Left ventricle myocardium inferior (tissue), 1 donor: ENCODE measurements around the gene PSMC4. TPM values are rescaled to one million over a fixed set of nuclear protein-coding genes. Genes with fewer than 3 reads are reported as not detected.

Experiments
- DNase-seq: peaks from one replicate; pipeline ENCODE4 v3.0.0-alpha.2; 2020
- H3K27ac ChIP-seq: fragments of 200-600 bp; replicated peaks from 2 replicates; pipeline ENCODE4 v1.8.0; 2021
- H3K27me3 ChIP-seq: fragments of 200-600 bp; 2 replicates; pipeline ENCODE4 v1.8.0; 2021; ENCODE audit warnings: low read depth
- H3K36me3 ChIP-seq: fragments of 200-600 bp; 2 replicates; pipeline ENCODE4 v1.8.0; 2021
- H3K4me1 ChIP-seq: fragments of 200-600 bp; 2 replicates; pipeline ENCODE4 v1.8.0; 2021
- H3K4me3 ChIP-seq: fragments of 200-600 bp; 2 replicates; pipeline ENCODE4 v1.8.0; 2021; ENCODE audit warnings: mild to moderate bottlenecking, moderate library complexity
- H3K9me3 ChIP-seq: fragments of 200-600 bp; replicated peaks from 2 replicates; pipeline ENCODE4 v1.8.0; 2021
- intact Hi-C: fragments of 100-400 bp; cut with micrococcal nuclease; formaldehyde crosslinking; loops from one replicate; pipeline ENCODE4 v1.11.0; 2022
- total RNA-seq: library from RNA; stranded (reverse); fragmentation: NEBNext Ultra II Directional; extraction: Animal tissue kit (Norgen Biotek cat#: 25700); gene quantifications from one replicate; pipeline ENCODE4 v1.2.1, GENCODE V29; 2021
- TF ChIP-seq, protein P1 (sequence below): fragments of 200-600 bp; IDR thresholded peaks from 2 replicates; pipeline ENCODE4 v1.8.0; 2021; ENCODE audit warnings: antibody characterized with exemption, mild to moderate bottlenecking, borderline replicate concordance
- donor health status: DM: no; HTN: yes; CAD: no; lungs with severe emphysema.

Gene PSMC4
- total RNA-seq, 1 donor from 2014 or later: 70.7 TPM

DNA sequence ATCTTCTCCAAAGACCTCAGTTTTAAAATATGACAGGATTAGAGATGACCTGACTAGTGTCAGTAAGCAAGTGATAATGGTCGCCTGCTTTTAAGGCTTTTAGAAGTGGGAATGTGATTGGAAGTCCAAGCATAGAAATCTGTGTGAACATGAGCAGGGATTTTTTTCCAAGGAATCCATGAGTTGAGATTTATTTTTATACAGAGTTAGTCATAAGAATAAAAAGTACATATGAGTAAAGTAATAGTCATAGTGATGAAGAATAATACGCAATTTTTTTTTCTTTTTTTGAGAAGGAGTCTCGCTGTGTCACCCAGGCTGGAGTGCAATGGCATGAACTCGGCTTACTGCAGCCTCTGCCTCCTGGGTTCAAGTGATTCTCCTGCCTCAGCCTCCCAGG, 27.5 kb downstream of the PSMC4 start:
- Histone ChIP-seq H3K4me3 (no peak overlapping the region), H3K4me1 (peaks cover 24% of the 10 kb centered on the region), H3K9me3 (peaks cover 5% of the 10 kb centered on the region), H3K36me3 (peaks cover 15% of the 10 kb centered on the region), H3K27ac (no peak overlapping the region), H3K27me3 (no peaks in the 10 kb centered on the region)
- intact Hi-C loops: no loop called here
- TF ChIP-seq, protein P1, sequence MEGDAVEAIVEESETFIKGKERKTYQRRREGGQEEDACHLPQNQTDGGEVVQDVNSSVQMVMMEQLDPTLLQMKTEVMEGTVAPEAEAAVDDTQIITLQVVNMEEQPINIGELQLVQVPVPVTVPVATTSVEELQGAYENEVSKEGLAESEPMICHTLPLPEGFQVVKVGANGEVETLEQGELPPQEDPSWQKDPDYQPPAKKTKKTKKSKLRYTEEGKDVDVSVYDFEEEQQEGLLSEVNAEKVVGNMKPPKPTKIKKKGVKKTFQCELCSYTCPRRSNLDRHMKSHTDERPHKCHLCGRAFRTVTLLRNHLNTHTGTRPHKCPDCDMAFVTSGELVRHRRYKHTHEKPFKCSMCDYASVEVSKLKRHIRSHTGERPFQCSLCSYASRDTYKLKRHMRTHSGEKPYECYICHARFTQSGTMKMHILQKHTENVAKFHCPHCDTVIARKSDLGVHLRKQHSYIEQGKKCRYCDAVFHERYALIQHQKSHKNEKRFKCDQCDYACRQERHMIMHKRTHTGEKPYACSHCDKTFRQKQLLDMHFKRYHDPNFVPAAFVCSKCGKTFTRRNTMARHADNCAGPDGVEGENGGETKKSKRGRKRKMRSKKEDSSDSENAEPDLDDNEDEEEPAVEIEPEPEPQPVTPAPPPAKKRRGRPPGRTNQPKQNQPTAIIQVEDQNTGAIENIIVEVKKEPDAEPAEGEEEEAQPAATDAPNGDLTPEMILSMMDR: no peak
- no peak for DNase-seq

DNA sequence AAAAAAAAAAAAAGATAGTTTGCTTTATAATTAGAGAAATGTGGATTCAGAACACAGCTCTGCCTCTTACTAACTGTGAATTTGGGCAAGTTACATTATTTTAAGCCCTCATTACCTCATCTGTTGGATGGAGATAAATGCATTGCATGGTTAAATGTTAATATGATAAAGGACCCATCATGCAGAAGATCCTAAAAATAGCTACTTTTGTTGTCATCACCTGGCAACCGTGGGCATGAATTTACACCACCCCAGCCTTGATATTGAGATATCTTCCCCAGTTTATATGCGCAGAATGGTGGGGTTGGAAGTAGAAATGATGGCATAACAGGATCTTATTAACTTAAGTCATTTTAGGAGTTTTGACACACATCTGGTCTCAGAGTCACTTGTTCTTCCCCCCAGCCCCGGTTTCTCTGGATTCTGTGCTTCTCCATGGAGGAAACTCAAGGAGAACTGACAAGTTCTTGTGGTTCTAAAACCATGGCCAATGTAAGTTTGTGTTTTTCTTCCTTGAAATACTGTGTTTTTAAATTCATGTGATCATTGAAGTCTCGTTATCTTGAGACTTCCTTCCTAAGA, 34.8 kb downstream of the PSMC4 start:
- peaks cover 20% of the 10 kb centered on the region for H3K4me1 ChIP-seq
- H3K4me3 ChIP-seq: peak overlapping the region; percentile 10
- H3K27ac ChIP-seq: peak overlapping the region; percentile 66
- TF ChIP-seq, protein P1: no peak
- H3K9me3 ChIP-seq: peaks cover 17% of the 10 kb centered on the region
- H3K36me3 ChIP-seq: peaks cover 47% of the 10 kb centered on the region
- no peak for DNase-seq
- no peaks in the 10 kb centered on the region for H3K27me3 ChIP-seq
- intact Hi-C loops: no loop called here

DNA sequence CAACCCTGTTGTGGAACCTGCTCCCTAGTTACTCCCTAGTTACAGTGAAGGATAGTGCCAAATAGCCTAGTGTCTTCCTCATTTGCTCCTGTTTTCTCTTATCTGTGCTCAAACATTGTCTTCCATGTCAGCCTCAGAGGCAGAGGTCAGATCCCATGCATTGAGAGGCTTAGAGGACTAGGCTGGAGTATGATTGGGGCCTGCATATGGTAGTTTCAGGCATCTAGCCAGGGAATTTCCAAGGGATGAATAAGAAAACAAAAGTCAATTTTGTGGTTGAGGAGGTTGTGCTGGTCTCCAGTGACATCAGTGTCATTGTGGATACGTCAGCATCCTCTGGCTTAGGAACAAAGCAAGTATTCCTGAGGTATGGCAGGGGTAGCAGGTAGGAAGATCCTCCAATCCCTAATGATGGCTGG, 35.3 kb downstream of the PSMC4 start:
- H3K4me3 ChIP-seq: no peak overlapping the region
- H3K27ac ChIP-seq: peak overlapping the region; percentile 66
- DNase-seq: no peak
- no peaks in the 10 kb centered on the region for H3K27me3 ChIP-seq
- H3K36me3 ChIP-seq: peaks cover 52% of the 10 kb centered on the region
- peaks cover 20% of the 10 kb centered on the region for H3K4me1 ChIP-seq
- TF ChIP-seq, protein P1: no peak
- intact Hi-C loops: no loop called here
- H3K9me3 ChIP-seq: peaks cover 21% of the 10 kb centered on the region

DNA sequence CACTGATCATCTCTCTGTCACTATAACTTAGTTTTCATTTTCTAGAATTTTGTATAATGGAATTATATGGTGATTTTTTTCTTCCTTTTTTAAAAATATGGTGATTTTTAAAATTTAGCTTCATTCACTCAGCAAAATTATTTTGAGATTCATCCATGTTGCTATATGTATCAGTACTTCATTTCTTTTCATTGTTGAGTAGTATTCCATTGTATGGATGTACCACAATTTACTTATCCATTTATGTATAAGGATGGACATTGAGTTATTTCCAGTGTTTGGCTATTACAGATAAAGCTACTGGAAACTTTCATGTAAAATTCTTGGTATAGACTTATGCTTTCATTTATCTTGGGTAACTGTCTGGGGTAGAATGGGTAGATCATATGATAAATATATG, 38.7 kb downstream of the PSMC4 start:
- TF ChIP-seq, protein P1: no peak
- Histone ChIP-seq H3K27me3 (no peaks in the 10 kb centered on the region), H3K4me1 (peaks cover 18% of the 10 kb centered on the region), H3K9me3 (peaks cover 55% of the 10 kb centered on the region), H3K4me3 (no peak overlapping the region), H3K27ac (no peak overlapping the region), H3K36me3 (peaks cover 85% of the 10 kb centered on the region)
- intact Hi-C loops: no loop called here
- no peak for DNase-seq

DNA sequence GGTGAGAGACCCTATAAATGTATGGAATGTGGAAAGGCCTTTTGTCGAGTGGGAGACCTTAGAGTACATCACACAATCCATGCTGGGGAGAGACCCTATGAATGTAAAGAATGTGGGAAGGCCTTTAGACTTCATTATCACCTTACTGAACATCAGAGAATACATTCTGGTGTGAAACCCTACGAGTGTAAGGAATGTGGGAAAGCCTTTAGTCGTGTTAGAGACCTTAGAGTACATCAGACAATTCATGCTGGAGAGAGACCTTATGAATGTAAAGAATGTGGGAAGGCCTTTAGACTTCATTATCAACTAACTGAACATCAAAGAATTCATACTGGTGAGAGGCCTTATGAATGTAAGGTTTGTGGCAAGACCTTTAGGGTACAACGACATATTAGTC, 43.0 kb downstream of the PSMC4 start:
- Histone ChIP-seq H3K27me3 (no peaks in the 10 kb centered on the region), H3K27ac (no peak overlapping the region), H3K9me3 (peaks cover 98% of the 10 kb centered on the region), H3K4me3 (no peak overlapping the region), H3K36me3 (peaks cover 77% of the 10 kb centered on the region), H3K4me1 (no peaks in the 10 kb centered on the region)
- TF ChIP-seq, protein P1: no peak
- no peak for DNase-seq
- intact Hi-C loops: no loop called here
